HG03520 (cell line): Measurements from ENCODE around the gene PTPRT.

Experiments
- ATAC-seq: cut with Tn5 transposase; IDR thresholded peaks from one replicate; pipeline ENCODE4 v1.9.1; 2021; ENCODE audit warnings: mild to moderate bottlenecking, moderate library complexity; ENCODE audit not compliant: unreplicated experiment

The PTPRT gene

DNA sequence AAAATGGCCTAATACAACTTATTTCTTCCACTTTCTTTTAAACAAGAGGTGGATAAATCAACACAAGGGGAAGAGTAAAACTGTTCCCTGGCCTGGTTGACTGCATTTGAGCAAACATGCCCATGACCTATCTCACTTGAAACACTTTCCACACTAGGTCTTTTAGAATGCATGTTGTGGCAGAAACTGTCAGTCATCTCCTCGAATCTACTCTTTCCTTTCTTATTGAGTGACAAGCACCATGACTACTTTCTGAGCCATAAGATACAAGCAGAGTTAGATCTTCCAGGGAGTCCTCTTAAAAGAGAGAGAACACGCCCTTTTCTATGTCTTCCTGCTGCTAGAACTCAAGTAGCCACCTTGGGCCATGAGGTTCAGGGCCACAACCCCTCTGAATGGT lies 66.5 kb downstream of the PTPRT start:
- no peak for ATAC-seq

DNA sequence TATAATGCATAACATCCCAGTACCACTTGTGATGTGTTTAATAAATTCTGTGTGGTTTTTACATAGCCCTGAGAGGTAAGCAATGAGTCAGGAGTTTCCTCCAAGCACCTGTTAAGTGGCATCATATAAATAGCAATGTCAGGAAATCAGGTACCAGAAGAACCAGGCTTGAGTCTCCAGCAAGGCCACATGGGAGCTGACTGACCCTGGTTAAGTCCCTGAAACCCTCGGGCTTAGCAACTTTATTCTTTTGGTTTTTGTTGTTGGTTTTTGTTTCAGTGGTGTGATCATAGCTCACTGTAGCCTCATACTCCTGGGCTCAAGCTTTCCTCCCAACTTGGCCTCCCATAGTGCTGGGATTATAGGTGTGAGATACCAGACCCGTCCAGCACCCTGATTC lies 70.0 kb downstream of the PTPRT start:
- no peak for ATAC-seq

DNA sequence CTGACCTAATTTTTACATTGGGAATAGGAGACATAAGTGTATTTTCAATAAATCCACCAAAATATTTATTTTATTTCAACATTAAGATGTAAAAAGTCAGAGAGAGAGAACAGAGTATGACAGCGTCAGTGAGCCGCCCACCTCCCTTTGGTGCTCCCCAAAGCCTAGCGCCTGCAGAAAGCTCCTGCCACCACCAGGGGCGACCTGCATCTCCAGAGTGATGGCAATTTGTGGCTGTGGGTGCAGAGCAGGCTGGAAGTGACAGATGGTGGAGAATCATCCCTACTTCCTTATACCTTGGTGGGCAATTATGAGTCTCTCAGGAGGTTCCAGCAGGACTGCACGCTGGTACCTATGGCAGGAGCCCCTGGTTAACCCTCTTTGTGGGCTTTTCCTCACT lies 87.3 kb downstream of the PTPRT start:
- ATAC-seq, result no peak

DNA sequence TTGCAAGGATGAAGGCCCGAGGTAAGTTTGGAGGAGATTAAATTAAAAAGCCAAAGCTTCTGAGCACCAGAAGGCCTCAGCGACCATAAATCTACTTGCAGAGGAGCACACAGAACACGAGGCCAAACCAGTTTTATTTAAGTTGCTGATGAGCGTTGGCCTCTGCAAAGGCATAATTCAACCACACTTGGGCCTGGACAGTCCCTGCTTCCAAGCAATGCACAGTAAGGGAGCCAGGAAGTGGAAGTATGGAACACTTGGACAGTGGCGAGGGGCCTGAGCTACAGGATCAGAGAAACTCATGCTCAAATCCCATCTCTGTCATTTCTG lies 92.8 kb downstream of the PTPRT start:
- no peak for ATAC-seq

DNA sequence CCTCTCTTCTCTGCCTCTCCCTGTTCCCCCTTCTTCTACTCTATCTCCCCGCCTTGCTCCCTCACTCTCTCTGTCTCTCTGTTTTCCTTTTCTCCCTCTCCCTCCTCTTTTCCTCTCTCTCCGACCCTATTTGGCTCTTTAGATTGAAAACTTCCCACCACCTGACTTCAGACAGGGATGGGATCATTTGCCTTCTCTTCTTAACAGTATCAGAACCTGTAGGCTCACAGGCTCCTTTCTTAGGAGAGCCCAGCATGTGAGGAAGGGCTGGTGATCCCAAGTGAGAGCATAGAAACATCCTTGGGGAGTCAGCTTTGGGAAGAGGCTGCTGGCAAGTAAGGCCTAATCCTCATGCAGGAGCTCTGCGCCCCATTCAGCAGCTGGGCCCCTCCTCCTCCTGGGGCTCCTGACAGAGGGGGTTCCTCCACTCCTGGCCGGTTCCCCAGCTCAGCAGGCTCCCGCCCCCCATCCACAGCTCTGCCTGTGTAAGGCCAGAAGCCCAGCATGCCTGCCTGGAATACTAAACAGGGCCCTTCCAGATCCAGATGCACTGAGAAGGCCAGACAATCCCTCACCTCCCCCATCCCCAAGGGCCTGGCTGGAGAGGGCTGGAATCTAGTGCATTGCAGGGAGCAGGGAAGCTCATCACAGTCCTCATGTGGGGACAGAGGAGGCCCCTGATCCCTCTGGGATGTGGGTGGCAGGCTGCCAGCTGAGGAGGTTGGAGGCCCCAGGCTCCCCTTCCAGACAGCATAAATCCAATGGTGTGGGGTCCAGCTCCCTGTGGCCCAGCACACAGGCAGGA lies 93.4 kb downstream of the PTPRT start:
- no peak for ATAC-seq

DNA sequence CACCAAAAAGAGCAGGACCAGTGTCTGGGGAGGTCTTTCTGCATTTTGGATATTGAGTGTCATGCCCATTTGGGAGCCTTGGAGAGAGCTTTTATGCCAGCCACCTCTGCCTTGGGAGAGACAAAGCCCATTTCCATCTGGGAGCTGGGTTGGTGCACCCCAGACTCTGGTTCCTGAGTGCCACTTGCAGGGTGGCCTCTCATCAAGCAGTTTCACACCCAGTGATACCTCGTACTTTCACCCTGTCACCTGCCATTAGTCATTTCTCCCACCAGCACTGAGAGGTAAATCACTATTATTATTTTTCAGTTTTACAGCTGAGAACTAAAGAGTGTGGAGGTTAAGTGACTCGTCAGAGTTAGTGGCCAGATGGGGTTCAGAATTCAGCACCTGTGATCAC lies 94.7 kb downstream of the PTPRT start:
- ATAC-seq, result no peak

DNA sequence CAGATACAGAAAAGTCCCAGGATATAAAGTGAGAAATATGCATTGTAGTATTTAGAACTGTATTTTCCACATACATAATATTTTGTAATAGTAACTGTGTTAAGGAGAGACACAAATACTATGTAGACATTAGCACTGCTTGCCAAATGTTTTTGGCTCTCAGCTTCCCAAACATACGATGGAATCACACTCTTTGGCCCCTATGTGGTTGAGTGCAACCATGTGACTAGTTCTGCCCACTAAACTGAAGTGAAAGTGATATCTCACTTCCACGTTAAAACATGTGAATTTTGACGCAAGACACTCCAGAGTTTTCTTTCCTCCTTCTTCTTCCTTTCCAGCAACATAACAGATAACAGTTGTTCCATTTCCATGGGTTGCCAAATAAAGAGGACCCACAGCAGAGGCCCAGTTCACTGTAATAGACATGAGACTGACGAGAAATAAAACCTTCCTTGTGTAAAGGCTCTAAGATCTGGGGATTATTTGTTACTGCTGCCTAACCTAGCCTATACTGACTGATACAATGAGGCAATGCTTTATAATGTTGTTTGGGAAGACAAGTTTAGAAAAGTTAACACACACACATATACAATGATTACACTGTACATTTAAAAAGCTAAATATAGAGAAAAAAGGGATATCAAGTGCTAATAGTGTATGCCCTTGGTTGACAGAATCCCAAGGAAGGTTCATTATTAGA lies 97.2 kb downstream of the PTPRT start:
- no peak for ATAC-seq

DNA sequence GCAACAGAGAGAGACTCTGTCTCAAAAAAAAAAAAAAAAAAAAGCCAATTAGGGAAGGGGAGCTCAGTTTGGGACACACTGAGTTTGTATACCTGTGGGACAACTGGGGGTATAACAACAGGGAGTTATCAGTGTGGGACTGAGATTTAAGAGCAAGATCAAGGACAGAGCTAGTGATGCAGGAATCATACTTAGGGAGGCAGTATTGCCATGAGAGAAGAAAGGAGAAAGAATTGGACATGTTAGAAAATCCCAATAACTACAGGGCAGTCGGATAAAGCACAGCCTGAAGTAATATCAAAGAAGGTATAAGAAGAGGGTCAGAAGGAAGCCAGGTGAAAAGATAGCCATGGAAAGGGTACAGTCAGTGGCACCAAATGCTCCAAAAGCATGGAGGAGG lies 121.2 kb downstream of the PTPRT start:
- ATAC-seq, result no peak

DNA sequence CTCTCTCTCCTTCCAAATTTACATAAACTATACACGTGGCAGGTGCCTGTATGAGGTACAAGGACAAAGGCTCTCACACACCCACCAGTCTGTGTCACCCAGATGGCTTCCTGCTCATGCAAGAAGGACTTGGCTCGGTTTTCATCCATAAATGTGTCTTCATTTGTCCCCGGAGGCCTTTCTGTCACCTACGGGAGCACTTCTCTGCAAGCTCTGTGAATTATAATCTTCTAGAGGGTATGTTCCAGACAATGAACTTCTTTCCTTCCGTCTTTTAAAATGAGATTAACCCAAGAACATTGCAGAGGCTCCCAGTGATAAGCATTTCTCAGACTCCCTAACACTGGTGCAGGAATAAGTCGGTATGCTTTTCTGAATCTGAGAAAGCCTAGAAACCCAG lies 123.6 kb downstream of the PTPRT start:
- no peak for ATAC-seq

DNA sequence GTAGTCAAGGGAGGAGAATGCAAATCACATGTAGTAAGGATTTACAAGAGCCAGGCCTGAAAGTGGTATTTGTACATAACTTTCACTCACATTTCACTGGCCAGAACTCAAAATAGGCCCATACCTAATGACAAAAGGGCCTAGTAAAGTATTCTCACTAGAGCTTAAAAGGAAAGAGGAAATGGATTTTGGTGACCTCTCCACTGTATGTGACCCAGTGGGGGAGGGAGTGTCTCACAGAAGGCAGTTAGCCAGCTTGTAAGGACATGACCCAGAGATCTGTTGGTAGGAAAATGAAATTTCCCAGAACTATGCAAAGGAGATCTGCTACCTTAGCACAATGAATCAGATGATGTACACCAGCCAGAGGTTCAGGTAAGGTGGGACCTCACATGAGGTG lies 124.4 kb downstream of the PTPRT start:
- ATAC-seq, result no peak

DNA sequence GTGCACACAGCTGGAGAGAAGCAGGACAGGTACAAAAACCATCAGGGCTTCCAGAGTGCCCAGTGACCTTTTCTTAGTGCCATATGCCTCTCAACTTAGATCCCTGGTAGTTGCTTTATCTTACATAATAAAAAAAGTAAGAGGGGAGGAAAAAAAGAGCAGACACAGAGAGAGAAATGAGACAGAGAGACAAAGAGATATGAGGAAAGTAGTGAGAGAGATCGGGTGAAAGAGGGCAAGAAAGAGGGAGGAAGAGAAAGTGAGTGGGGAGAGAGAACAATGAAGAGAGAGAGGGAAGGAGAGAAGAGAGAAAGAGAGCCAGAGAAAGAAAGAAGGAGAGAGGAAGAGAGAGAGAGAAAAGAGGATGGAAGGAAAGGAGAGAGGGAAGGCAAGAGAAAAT lies 131.6 kb downstream of the PTPRT start:
- no peak for ATAC-seq

DNA sequence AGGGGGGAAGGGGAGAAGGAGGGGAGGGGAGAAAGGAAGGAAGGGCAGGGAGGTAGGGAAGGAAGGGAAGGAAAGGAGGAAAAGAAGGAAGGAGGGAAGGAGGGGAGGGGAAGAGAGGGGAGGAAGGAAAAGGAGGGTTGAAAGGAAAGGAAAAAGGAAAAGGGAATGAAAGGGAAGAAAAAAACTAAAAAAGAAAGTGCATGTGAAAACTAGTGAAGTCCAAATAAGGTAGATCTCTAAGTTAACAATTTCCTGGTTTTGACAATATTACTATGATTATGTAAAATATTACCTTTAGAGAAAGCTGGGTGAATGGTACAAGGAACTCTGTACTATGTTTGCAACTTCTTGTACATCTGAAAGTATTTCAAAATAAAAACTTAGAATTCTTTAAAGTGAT lies 132.4 kb downstream of the PTPRT start:
- ATAC-seq, result no peak

DNA sequence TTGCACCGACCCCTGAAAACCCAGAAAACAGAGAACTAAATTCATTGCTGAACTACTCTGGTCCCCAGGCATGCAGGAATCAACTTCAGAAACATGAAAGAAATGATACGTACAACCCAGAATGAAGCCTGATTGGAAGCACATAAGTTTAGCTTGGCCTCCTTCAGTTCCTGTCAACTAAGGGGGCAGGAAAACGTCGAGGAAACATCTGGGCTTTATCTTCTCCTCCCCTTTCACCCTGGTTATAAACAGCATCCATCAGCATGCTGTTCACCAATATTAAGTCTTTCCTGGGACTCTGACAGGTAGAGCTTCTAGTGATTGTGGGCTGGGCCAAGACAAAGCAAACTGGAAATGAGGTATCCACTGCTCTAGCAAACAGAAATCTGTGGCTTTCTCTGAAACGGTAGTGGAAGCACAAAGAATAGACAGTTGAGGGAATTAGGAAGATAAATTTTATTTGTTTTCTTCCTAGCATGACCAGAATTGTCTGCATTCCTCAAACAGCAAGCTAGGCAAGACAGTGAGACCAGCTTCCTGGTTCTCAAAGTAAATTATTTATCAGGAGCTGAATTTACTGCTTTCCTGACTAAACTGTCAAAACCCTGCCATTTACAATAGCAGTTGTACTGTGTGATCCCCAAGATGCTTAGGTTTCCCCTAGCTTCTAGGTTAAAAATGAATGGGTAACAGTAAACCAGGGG lies 134.4 kb downstream of the PTPRT start:
- ATAC-seq, result no peak

DNA sequence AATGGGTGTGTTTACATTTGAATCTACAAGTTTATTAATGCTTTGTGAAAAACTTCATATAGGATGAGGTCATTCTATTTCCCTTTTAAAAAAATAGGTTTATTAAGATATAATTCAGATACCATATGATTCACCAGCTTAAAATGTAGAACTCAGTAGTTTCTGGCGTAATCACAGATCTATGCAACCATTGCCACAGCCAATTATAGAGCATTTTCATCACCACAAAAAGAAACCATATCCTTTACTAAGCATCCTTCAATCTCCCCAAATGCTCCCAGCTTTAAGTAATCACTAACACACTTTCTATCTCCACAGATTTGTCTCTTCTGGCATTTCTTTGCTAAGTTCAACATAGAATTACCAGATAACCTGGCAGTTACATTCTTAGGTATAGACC lies 137.2 kb downstream of the PTPRT start:
- ATAC-seq, result no peak

DNA sequence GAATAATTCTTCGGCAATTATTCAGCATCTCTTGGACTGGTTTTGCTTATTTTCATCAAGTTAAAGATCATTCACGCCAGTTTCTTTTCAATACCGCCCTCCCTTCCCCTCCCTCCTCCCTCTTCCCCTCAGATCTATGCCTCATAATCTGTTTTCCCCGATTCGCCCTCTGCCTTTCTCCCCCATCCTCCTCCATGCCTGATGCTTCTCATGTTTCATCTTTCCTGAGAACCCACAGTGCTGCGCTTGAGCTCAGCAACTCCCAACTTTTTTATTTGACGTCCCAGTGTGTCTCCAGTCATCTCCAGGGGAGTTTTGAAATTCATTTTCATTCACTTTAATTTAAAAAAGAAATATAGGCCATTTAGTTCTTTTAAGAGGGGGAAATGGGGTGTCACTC lies 142.7 kb downstream of the PTPRT start:
- no peak for ATAC-seq

DNA sequence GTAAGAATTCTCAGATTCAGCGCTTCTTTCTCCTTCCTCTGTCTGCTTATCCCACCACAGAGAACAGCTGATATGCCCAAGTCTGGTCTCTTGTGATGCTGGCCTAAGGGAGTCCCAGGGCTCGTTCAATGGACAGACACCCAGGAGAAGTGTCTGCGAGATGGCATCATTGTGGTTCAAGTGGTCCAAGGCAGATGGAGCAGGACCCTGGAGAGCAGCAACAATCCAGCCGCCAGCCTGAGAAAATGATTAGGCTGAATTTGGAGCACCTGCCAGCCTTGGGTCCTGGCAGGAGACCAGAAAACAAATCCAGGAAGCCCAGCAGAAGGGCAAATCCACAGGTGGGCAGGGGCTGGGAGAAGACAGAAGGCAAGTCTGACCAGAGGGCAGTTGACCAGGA lies 145.8 kb downstream of the PTPRT start:
- ATAC-seq, result no peak

DNA sequence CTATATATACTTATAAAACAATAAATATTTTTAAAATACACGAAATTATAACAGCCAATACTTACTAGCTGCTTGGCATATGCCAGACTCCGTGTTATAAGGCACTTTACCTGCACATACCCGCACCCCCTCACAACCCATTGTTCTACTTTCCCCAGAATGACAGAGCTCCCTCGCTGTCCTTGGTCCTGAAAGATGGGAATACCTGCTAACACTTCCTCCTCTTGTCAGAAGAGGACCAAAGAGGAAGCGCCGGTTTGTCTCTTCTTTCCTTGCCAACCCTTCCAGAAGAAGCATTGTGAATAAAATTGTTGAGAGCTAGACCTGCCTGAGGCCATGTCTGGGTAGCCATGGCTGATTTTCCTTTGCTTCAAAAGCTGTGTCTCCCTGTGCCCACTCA lies 149.3 kb downstream of the PTPRT start:
- no peak for ATAC-seq

DNA sequence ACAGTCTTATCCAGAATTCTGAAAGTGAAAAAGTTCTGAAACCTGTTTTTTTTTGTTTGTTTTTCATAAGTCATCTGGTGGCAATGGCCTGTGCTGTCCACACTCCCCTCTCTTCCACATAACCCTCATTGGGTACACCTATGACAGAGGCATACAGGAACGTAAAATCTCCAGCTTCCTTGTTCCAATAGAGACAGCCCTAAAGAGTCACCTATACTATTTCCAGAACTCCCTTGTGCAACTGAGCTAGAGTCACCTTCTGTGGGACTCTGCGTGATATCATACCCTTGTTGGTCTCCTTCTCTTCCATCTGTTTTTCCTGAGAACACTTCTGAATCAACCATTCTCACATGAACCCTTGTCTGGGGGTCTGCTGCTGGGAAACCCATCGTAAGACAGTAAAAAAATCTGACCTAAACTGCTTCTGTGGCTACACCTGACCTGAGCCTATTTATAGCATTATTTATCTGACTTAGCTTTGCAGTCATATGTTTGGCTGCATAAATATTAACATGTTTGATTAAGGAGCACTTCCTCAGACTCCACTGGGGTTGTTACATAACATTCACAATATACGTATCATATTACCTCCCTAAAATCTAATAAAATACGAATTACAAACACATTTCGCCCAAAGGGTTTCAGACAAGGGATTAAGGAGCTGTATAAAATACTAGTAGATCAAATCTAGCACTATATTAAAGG lies 151.9 kb downstream of the PTPRT start:
- ATAC-seq, result no peak

DNA sequence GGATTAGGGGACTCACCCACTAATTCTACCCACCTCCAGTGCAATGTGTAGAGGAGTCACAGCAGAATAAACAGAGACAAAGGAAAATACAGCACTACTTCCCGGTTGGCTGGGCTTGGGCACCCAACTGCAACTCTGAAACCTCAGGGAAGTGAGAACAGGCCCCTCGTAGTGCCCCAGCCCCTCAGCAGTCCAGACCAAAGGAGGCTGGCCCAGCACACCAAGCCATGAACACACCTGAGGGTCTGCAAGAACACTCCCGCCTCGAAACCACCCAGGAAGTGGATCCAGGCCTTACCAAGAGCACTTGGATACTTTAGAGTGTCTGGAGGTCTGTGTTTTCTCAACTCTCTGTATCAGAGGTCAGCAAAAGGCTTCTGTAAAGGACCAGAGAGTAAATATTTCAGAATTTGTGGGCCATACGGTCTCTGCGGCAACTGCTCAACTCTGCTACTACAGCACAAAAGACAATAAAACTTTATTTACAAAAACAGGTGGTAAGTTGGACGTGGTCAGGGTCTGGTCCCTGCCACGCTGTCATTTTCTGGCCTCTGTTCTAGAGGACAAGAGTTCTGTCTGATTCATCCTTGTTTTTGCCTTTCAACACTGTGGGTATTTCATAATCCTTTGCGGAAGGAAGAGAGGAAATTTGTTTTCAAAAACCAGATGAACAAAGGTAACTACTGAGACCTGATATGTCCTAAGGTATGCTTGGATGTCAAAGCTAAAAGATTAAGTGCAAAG lies 154.6 kb downstream of the PTPRT start:
- ATAC-seq, result no peak

DNA sequence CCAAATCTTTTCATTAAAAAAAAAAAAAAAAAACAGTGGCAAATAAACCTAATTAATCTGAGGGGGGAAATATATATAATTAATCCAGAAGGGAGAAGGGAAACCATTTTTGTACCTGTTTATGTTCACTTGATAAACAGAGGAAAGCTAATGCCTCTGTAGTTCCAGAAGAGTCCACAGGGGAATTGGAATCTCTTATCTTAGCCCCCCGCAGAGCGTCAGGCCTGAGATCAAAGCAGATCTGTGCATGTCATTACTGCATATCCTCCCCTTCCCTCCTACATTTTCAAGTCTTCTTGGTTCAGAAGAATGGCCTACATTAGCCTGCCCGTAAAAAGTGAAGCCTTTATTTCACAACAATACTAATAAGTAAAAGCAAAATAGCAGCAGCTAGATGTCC lies 157.2 kb downstream of the PTPRT start:
- ATAC-seq, result no peak

DNA sequence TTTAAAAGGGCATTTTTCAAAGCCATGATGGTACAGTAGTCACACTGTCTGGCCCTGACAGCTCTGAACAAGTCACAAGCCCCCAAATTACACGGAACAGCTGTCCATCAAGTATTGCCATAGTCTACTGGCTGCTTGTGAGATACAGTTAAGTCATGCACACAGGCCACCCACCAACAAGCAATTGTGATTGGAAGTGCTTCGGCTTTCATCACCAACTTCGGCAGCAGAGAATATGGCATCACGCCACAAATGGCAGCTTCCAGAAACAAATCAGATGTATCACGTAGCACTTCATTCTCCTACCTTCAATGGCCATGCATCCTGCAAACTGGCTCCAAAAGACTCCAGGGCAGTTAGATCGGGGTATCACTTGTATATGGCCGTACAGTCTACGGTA lies 160.5 kb downstream of the PTPRT start:
- no peak for ATAC-seq
